ENCODE measurements around the gene PRDM4.
A peak's percentile ranks its signal among the peaks of the same experiment; 100 is the strongest.

Gene PRDM4

DNA sequence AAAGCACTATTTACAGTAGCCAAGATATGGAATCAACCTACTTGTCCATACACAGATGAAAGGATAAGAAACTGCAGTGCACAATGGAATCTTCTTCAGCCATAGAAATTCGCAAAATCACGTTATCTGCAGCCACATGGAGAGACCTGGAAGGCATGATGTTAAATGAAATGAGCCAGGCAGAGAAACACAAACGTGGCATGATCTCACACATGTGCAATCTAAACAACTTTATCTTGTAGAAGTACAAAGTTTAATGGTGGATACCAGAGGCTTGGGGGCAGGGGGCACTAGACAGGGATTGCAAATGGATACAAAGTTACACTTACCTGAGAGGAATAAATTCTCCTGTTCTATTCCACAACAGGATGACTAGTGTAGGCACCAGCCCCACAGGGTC lies 37.6 kb upstream of the PRDM4 start:
- no peak for DNase-seq
- no peak overlapping the region for H3K4me3 ChIP-seq (ENCODE audit: low read depth, low read length)
- H3K27me3 ChIP-seq (ENCODE audit: insufficient read depth, low read depth, severe bottlenecking), result peaks cover 34% of the 10 kb centered on the region
- no peaks in the 10 kb centered on the region for H3K9me3 ChIP-seq (ENCODE audit: severe bottlenecking)
- H3K36me3 ChIP-seq, result no peaks in the 10 kb centered on the region
- TF ChIP-seq, protein P1, sequence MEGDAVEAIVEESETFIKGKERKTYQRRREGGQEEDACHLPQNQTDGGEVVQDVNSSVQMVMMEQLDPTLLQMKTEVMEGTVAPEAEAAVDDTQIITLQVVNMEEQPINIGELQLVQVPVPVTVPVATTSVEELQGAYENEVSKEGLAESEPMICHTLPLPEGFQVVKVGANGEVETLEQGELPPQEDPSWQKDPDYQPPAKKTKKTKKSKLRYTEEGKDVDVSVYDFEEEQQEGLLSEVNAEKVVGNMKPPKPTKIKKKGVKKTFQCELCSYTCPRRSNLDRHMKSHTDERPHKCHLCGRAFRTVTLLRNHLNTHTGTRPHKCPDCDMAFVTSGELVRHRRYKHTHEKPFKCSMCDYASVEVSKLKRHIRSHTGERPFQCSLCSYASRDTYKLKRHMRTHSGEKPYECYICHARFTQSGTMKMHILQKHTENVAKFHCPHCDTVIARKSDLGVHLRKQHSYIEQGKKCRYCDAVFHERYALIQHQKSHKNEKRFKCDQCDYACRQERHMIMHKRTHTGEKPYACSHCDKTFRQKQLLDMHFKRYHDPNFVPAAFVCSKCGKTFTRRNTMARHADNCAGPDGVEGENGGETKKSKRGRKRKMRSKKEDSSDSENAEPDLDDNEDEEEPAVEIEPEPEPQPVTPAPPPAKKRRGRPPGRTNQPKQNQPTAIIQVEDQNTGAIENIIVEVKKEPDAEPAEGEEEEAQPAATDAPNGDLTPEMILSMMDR (IDR thresholded peaks at IDR 0.05; ENCODE audit: low read depth, low read length), result no peak
- no peak overlapping the region for H3K27ac ChIP-seq

DNA sequence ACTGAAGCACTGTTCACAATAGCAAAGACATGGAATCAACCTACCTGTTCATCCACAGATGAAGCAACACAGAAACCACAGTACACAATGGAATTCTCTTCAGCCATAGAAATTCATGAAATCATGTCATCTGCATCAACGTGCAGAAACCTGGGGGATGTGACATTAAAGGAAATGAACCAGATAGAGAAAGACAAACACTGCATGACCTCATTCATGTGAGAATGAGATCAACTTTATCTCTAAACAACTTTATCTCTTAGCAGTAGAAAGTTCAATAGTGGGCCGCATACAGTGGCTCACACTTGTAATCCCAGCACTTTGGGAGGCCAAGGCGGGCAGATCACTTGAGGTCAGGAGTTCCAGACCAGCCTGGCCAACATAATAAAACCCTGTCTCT lies 33.5 kb upstream of the PRDM4 start:
- peaks cover 11% of the 10 kb centered on the region for H3K9me3 ChIP-seq (ENCODE audit: severe bottlenecking)
- H3K4me3 ChIP-seq (ENCODE audit: low read depth, low read length), result no peak overlapping the region
- no peak for DNase-seq
- H3K27ac ChIP-seq, result no peak overlapping the region
- H3K27me3 ChIP-seq (ENCODE audit: insufficient read depth, low read depth, severe bottlenecking), result peaks cover 28% of the 10 kb centered on the region
- TF ChIP-seq, protein P1 (IDR thresholded peaks at IDR 0.05; ENCODE audit: low read depth, low read length), result no peak
- no peaks in the 10 kb centered on the region for H3K36me3 ChIP-seq

DNA sequence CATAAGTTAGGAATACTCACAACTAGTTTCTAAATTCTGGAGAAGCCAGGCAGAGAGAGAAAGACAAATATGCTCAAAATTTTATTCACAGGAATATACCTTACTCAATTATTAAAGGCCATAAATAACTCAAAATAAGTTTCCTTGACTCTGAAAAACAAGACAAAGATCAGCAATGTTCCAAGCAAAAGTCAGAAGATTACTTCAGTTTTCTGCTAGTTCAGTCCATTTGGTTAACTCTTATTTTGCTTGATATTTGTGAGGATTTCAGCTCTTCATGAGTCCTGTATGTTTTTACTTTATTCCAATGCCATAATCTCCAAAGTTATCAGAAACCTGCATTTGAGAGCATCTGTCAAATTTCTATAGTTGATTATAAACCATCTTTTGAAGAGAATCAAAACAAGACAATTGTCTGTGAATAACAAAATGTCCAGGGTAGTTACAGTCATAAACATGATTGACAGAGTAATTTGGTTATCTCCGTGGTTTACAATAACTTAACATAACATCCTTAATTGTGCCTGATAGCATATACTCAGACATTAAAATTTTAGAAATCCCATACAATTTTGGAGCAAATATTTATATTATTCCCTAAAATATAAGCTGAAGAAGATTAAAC lies 30.6 kb upstream of the PRDM4 start:
- H3K4me3 ChIP-seq (ENCODE audit: low read depth, low read length), result no peak overlapping the region
- peaks cover 11% of the 10 kb centered on the region for H3K9me3 ChIP-seq (ENCODE audit: severe bottlenecking)
- H3K27me3 ChIP-seq (ENCODE audit: insufficient read depth, low read depth, severe bottlenecking), result peaks cover 34% of the 10 kb centered on the region
- no peak overlapping the region for H3K27ac ChIP-seq
- TF ChIP-seq, protein P1 (IDR thresholded peaks at IDR 0.05; ENCODE audit: low read depth, low read length), result no peak
- DNase-seq, result no peak
- no peaks in the 10 kb centered on the region for H3K36me3 ChIP-seq

DNA sequence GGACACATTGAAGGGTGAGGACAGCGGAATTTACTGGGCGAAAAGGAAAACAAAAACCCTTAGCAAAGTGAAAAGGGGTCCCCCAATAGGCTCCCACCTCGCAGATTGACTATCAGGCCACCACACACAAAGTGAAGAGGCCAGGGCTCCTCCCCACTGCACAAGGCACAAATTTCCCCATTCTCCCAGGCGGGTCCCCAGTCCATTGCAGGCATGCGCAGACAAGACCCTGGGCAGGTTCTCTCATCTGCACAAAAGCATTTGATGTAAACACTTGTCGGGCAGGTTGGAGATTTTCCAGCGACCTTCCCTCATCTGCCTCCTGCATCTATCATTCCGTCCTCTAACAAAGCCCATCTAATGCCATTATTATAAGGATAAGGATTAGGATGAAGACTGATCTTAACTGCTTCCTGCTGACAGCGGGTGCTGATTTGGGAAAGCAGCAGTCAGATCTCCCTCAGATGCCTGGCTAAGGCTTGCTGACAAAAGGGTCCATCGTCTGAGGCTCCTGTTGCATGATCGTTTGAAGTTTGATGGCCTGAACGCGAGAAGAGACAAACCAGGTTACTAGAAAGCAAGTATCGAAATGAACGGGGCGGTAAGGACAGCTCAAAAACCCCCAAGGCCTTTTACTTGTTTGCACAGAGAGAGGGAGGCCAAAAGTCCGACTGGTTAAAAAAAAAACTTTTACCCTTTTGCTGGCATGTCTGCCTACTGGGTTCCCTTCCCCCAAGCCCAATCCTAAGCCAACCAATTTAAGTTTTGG lies 27.9 kb upstream of the PRDM4 start:
- TF ChIP-seq, protein P1 (IDR thresholded peaks at IDR 0.05; ENCODE audit: low read depth, low read length), result no peak
- no peak overlapping the region for H3K4me3 ChIP-seq (ENCODE audit: low read depth, low read length)
- peak; percentile 21 for DNase-seq
- peaks cover 16% of the 10 kb centered on the region for H3K27me3 ChIP-seq (ENCODE audit: insufficient read depth, low read depth, severe bottlenecking)
- H3K9me3 ChIP-seq (ENCODE audit: severe bottlenecking), result peaks cover 11% of the 10 kb centered on the region
- H3K36me3 ChIP-seq, result no peaks in the 10 kb centered on the region
- H3K27ac ChIP-seq, result no peak overlapping the region

DNA sequence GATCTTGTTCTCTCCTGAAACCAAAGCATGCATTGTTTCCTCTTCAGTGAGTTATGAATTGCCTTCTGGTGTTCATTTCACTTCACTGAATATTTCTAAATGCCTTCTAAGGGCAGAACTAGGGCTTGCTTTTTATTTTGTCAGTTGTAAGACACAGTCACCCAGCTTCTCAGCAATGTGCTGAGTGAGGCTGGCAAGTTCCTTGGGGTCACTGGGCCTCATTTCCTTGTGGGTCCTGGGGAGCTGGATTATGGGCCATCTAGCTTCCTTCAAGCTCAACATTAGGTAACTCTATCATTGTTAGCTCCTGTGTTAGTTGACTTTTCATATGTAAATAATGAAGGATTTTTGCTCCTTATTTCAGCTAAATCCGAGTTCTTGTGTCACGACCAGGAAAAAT lies 27.3 kb upstream of the PRDM4 start:
- TF ChIP-seq, protein P1 (IDR thresholded peaks at IDR 0.05; ENCODE audit: low read depth, low read length), result no peak
- peaks cover 13% of the 10 kb centered on the region for H3K27me3 ChIP-seq (ENCODE audit: insufficient read depth, low read depth, severe bottlenecking)
- no peak for DNase-seq
- H3K9me3 ChIP-seq (ENCODE audit: severe bottlenecking), result peaks cover 11% of the 10 kb centered on the region
- no peaks in the 10 kb centered on the region for H3K36me3 ChIP-seq
- no peak overlapping the region for H3K27ac ChIP-seq
- no peak overlapping the region for H3K4me3 ChIP-seq (ENCODE audit: low read depth, low read length)
